NCI-H2227 (cell line): ENCODE measurements around the gene PGPEP1.
A peak's percentile ranks its signal among the peaks of the same experiment; 100 is the strongest.
"Not testable (repeated sequence)": the region's sequence is repeated elsewhere in the genome, so short reads cannot be mapped to it uniquely, and the experiment has no call there.

Source experiments
- DNase-seq: peaks from one replicate; lab custom pipeline; 2025; ENCODE audit not compliant: unreplicated experiment; lab: John Stamatoyannopoulos, UW

The PGPEP1 gene

GRCh38 chr19:18330868-18331267 is 9.5 kb upstream of the PGPEP1 start:
- no peak for DNase-seq

GRCh38 chr19:18332917-18333530 is 7.4 kb upstream of the PGPEP1 start:
- DNase-seq: no peak

GRCh38 chr19:18333680-18334079 is 6.7 kb upstream of the PGPEP1 start:
- no peak for DNase-seq

GRCh38 chr19:18336121-18336520 is 4.3 kb upstream of the PGPEP1 start:
- no peak for DNase-seq

- DNase-seq: no peak
These were observed 1.9 kb upstream of the PGPEP1 start for GRCh38 chr19:18338541-18338940.

GRCh38 chr19:18339723-18340122 is 675 bp upstream of the PGPEP1 start:
- no peak for DNase-seq

- no peak for DNase-seq
These were observed 831 bp downstream of the PGPEP1 start for GRCh38 chr19:18340990-18341868.

- no peak for DNase-seq
These were observed 1.8 kb downstream of the PGPEP1 start for GRCh38 chr19:18342090-18342632.

GRCh38 chr19:18344582-18344950 is 4.2 kb downstream of the PGPEP1 start:
- no peak for DNase-seq

- no peak for DNase-seq
These were observed 4.9 kb downstream of the PGPEP1 start for GRCh38 chr19:18345296-18345695.

- DNase-seq: no peak
These were observed 5.7 kb downstream of the PGPEP1 start for GRCh38 chr19:18346091-18346490.

GRCh38 chr19:18348171-18348570 is 7.8 kb downstream of the PGPEP1 start:
- no peak for DNase-seq

- not testable (repeated sequence) for DNase-seq
These were observed 8.5 kb downstream of the PGPEP1 start for GRCh38 chr19:18348818-18349339.

GRCh38 chr19:18349524-18350128 is 9.2 kb downstream of the PGPEP1 start:
- peak; percentile 24 for DNase-seq

GRCh38 chr19:18350490-18350889 is 10.1 kb downstream of the PGPEP1 start:
- no peak for DNase-seq

- DNase-seq: no peak
These were observed 11.1 kb downstream of the PGPEP1 start for GRCh38 chr19:18351544-18351943.

GRCh38 chr19:18353378-18354005 is 13.1 kb downstream of the PGPEP1 start:
- DNase-seq: no peak

GRCh38 chr19:18354743-18355142 is 14.3 kb downstream of the PGPEP1 start:
- DNase-seq: not testable (repeated sequence)

GRCh38 chr19:18357041-18357440 is 16.6 kb downstream of the PGPEP1 start:
- DNase-seq: no peak

- no peak for DNase-seq
These were observed 21.2 kb downstream of the PGPEP1 start for GRCh38 chr19:18361646-18362045.

GRCh38 chr19:18362934-18363542 is 22.6 kb downstream of the PGPEP1 start:
- no peak for DNase-seq
